Measurements from ENCODE around the gene PGM3.

PGM3 gene

DNA sequence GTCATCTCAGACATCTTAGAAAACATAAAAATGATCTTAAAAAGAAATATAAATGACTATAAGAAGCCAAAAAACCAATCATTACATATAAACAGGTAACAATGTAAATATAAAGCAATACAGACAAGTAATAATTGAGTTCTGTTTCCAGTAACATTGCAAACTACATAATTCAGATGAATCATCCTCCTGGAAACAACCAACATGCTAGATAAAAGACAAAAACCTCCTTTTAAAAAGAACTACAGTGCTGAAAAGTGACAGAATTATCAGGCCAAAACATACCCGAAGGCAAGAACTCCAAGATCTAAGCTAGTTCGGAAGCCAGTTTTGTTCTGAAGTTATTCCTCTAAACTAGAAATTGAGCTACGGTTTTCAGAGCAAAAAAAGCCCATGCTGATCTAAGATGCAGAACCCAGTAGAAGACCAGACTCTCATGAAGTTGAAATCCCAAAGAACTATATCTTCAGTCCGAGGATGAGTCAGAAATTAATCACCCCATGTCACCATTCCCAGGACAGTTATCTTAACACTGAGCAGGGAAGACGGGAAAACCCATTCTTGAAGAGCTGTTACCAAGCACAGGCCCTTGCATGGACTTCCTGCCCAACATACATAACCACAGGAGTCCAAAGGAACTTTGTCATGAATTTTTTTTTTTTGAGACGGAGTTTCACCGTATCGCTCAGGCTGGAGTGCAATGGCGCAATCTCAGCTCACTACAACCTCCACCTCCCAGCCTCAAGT, 9.8 kb downstream of the PGM3 start:
- no peak for DNase-seq

DNA sequence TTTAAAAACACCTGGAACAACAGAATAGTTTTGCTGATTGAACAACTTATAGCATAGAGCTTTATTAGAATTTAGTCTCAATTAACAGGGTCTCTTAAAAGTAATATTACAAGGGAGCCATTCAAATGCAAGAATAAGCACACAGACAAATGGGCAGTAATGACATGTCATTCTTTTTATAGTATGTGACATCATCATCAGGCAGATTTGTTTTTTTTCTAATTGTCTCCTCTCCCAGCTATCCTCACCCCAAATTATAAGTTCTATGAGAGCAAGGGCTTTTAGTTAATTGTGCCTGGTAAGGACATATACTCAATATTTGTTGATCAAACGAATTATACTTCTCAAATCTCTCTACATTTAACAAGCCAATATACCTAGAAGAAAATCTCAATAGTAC, 11.0 kb downstream of the PGM3 start:
- no peak for DNase-seq

DNA sequence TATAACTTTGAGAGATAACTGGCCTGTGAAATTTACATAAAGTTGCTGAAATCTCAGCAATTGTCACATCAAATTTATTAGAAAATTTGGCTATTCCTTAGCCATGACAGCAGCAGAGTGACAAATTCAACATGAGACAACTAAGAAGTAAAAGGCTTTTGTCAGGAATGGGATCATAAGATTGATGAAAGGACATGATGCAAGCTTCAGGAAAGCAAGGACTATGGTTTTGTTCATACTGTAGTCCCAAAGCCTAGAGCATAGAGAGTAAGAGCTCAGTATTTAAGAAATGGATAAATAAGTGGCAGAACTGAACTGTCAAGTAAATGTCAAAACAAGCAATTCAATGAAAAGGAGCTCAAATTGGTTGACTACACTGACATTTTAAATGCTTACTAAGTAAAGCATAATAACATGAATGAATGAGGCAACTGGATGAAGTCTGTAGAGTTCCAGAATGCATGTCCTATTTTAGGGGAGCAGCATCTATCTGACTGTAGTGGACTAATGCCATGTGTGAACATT, 12.6 kb downstream of the PGM3 start:
- DNase-seq: no peak

DNA sequence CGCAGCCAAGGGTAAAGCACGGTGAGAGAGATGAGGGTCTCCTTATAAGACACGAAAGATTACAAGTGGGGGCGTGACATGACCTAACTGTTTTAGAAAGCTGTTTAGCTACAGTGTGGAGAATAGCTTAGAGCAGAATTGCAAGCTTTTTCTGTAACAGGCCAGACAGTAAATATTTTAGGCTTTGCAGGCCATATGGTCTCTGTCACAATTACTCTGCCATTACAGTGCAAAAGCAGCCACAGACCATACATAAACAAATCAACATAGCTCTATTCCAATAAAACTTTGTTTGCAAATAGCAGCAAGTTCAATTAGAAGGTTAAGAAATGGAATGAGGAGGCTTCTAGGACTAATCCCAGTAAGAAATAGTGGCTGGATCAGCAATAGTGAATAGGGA, 16.8 kb downstream of the PGM3 start:
- DNase-seq: no peak

DNA sequence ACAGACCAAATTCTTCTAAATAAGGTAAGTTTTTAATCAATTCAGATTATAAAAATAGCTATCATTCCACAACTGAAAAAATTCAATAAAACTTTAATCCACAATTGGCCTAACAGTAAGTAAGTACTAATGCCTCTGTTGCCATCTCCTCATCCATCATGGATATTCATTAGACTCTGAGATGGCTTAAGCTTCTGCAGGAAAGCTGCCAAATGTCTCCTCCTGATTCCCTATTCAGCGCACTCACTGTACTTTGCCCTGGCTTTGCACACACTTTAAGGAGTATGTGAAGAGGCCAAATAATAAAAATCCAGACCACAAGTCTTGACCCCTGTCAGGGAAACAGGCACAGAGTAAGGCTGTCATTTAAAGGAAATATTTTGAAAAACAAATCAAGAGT, 23.6 kb downstream of the PGM3 start:
- DNase-seq: no peak

DNA sequence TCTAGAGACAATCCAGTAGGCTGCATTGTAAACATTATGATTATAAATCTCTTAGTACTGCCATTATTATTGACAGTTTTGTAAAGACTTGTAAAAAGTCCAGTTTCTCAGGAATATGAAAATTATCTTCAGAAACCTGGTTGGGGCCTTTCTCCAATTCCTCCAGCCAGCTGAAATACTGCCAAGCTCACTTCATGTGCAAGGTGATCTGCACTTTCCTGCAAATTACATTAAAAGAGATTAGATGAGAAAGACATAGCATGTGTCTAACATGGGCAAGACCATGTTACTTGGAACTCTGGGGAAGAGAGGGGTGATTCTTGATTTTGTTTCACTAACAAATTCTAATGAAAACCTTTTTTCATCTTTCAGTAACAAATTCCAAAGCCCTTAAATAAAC, 24.0 kb downstream of the PGM3 start:
- no peak for DNase-seq

DNA sequence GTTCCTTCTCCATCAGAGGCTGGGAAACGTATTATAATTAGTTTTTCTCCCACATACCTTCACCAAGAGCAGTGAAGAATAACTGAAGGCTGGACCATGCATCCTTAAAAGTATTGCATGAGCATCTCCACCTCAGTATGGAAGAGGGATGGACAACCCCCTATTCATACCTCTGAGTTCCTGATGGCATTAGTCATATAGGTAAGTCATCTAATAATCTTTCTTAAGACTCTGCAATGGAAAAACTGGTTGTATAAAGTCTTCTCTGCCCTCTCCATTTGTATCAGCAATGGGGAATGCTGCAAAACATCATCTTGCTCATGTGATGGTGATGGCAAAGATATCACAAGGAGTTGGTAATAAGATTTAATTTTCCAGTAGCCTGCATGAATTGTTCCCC, 24.5 kb downstream of the PGM3 start:
- no peak for DNase-seq

DNA sequence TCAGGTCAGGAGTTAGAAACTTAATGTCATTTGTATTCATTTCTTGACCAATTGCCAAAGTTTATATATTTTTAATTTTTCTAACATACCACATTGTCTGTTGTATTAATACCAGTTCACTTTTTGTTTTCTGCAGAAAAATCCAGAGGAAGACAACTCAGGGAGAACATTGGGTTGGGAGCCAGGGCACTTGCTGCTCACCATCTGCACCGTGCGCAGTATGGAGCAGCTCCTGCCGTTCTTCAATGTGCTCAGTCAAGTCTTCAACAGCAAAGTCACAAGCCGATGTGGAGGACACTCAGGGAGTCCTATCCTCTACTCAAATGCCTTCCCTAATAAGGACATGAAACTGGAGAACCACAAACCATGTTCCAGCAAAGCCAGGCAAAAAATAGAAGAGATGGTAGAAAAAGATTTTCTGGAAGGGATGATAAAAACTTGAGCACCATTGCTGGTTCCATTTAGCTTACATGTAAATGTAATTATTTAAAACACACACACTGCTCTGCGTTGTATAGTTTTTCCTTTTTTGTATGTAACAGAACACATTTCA, 25.3 kb downstream of the PGM3 start:
- no peak for DNase-seq

DNA sequence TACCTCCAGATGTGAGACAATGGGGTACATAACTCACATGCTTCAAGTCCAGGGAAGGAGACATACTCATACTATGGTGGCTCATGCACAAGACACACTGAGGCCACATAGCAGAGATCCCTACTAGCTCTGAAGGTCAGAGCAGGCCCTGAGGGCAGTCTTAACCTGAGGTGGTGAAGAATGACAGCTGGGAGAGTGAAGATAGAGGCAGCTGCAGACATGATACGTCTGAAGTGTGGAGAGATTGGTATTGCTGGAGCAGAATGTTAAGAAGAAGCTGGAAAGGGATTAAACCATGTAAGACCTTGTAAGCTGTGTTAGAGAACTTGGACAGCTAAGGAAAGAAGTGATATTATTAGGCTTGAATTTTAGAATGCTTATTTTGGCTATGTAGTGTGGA, 32.9 kb downstream of the PGM3 start:
- DNase-seq: no peak

DNA sequence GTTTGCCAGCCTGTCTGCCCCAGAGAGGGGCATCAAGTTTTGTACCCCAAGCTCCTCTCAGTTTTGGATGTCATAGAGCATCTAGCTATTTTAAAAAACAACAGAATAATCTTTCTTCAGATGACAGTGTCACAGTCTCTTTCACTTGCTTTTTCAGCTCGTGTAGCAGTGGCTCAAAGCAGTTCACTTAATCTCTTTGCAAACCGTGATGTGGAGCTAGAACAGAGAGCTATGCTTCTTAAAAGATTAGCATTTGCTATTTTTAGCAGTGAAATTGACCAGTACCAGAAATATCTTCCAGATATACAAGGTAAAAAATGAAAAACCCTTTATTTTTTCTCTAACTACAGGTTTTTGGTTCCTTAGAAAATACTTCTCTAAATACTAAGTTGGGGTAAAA, 37.3 kb downstream of the PGM3 start:
- DNase-seq: no peak

DNA sequence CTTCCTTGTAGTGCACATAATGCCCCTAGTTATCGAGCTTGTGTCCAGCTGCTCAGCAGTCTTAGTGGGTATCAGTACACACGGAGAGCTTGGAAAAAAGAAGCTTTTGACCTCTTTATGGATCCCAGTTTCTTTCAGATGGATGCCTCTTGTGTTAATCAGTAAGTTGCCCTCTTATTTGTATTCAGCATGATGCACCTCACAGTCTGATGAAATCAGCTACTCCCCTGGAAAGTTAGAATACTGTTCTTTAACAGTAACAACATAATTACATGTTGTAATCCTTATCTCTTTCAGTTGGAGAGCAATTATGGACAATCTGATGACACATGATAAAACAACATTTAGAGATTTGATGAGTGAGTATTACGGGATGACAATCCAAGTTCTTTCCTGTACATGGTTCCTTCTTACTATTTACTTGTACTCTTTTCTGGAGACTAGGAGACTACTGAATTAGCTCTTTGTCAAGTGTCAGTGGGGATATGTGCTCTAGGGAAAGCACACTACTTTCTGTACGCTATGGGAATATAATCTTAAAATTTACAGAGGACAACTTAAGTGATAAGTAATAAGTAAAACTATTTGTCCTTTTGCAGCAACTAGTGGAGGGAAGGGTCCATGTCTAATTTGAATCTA, 39.1 kb downstream of the PGM3 start:
- no peak for DNase-seq

DNA sequence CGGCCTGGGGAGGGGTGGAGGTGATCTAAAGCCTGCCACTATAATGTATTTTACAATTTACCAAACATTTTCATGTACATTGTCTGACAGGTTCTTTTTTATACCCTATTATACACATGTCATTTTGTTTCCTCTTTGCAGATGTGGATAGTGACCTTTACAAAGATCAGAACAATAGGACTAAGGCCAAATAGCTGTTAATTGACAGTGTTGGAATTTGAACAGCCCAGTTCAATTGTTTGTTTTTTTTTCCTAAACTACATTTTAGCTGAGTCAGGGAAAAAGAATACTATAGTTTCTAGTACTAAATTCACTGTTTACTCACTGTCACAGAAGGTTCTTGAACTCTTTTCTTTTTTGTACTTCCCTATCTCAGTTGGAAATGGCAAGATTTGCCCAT, 40.2 kb downstream of the PGM3 start:
- no peak for DNase-seq

DNA sequence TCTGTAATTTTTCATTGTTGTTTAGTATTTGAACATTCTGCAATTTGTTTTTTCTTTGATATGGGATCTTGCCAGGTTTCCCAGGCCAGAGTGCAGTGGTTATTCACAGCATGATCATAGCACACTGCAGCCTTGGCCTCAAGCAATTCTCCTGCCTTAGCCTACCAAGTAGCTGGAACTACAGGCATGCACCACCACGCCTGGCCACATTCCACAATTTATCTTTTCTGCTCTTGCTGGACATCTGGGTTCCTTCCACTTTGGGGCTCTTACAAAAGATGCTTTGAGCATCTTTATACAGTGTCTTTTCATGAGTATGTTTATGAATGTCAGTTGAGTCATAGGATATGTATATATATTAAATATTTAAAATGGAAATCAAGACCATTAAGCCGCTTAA, 42.0 kb downstream of the PGM3 start:
- no peak for DNase-seq

DNA sequence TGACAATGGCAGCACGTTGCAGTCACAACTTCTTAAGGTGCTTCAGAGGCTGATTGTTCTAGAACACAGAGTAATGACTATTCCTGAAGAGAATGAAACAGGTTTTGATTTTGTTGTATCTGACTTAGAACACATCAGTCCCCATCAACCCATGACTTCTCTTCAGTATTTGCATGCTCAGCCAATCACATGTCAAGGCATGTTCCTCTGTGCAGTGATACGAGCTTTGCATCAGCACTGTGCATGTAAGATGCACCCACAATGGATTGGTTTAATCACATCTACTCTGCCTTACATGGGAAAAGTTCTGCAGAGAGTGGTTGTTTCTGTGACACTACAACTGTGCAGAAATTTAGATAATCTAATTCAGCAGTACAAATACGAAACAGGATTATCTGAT, 54.3 kb downstream of the PGM3 start:
- no peak for DNase-seq

DNA sequence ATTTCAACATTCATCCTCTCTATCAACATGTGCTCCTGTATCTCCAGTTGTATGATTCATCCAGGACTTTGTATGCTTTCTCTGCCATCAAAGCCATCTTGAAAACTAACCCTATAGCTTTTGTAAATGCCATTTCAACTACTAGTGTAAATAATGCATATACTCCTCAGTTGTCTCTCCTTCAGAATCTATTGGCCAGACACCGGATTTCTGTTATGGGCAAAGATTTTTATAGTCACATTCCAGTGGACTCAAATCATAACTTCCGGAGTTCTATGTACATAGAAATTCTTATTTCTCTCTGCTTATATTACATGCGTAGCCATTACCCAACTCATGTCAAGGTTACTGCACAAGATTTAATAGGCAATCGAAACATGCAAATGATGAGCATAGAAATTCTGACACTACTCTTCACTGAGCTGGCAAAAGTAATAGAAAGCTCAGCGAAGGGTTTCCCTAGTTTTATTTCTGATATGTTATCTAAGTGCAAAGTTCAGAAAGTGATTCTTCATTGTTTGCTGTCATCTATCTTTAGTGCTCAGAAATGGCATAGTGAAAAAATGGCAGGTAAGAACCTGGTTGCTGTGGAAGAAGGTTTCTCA, 54.8 kb downstream of the PGM3 start:
- no peak for DNase-seq

DNA sequence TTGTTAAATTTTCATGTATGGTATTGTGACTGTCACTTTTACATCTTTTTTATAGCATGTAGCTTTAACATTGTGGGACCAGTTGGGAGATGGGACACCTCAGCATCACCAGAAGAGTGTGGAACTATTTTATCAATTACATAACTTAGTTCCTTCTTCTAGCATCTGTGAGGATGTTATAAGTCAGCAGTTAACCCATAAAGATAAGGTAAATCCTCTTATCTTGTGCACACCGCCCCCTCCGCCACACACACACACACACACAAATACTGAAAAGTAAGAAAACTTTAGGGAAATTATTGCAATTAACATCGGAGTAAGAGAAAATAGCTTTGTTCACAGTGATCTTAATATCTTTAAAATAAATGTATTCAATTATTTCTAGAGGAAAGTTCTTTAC, 60.9 kb downstream of the PGM3 start:
- no peak for DNase-seq

DNA sequence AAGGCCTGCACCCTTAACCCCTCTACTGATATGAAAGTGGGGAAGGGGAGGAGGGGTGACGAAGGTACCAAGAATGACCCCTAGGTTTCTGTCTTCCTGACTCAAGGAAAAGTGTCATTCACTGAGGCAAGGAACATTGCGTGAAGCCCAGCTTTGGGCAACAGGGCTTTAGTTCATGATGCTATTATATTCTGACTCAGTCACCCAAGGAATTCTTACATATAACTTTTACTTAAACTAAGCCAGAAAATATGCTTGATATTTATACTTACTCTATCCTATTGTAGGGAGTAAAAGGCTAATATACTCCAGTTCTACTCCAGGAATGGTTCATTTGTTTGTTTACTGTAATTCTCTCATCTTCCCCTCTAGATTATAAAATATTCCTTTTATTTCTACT, 65.1 kb downstream of the PGM3 start:
- no peak for DNase-seq

DNA sequence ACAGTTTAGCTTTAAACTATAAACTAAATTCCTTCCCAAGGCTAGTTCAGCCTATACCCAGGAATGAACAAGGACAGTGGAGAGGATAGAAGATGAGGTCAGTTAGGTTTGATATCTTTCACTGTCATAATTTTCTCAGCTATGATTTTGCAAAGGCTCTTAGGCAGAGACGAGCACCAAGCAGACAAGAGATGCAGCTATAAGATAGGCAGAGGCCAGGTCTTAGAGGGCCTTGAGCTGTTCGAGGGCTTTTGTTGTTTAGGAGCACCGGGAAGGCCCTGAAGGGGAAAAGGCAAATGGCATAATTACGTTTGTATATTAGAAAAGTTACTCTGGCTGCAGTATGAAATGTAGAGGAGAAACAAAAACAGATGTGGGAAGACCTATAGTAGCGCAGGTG, 65.8 kb downstream of the PGM3 start:
- DNase-seq: no peak

DNA sequence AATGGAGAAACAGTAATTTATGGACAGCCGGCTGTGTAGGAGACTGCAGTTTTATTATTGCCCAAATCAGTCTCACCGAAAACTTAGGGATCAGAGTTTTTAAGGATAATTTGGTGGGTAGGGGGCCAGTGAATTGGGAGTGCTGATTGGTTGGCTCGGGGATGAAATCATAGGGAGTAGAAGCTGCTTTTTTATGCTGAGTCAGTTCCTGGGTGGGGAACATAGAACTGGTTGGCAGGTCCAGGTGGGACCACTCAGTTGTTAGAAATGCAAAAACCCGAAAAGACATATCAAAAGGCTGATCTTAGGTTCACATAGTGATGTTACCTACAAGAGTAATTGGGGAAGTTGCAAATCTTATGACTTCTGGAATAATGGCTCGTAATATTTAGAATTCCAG, 66.3 kb downstream of the PGM3 start:
- DNase-seq: no peak

DNA sequence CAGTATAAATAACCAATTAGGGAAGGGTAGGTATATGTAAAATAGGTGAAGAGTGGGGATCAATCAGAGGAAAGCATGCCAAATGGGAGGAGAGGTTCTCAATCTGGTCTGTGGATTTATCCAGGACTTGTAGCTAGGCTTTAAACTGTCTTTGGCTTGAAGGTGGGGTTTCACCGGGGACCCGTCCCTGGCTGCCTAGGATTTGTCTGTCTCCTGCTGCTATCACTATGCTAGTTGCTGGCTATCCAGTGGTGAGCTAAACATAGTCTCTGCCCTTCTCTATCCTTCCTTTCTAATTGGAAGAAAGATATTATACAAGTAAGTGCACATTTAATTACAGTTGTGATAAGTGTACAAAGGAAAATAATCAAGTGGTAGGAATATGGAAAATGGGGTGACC, 66.8 kb downstream of the PGM3 start:
- no peak for DNase-seq

DNA sequence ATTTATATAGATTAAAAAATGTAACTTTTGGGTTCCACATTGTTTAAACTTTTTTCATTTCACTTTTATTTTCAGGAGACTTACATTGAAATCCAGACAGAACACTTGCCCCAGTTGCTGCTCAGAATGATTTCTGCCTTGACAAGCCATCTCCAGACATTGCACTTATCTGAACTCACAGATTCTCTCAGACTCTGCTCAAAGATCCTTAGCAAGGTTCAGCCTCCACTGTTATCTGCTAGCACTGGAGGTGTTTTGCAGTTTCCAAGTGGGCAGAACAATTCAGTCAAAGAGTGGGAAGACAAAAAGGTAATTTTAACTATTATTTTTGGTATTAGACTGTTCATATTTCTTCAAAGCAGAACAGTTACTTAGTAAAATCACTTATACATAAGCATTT, 67.6 kb downstream of the PGM3 start:
- no peak for DNase-seq

DNA sequence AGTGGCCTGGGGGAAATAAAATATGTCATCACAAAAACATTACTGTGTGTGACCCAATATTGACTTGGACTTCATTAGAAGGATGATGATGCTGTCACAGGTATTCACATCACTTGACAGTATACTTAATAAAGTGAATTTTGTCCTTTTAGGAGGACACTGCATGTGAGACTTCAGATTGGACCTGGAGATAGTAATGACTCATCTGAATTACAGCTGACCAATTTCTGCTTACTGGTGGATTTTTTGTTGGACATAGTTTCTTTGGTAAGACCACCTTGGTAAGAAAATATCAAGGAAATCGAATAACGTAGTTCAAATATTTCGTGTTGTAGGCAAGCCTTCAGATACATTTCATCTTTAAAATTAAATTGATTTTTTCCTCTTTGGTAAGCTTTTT, 68.5 kb downstream of the PGM3 start:
- DNase-seq: no peak

DNA sequence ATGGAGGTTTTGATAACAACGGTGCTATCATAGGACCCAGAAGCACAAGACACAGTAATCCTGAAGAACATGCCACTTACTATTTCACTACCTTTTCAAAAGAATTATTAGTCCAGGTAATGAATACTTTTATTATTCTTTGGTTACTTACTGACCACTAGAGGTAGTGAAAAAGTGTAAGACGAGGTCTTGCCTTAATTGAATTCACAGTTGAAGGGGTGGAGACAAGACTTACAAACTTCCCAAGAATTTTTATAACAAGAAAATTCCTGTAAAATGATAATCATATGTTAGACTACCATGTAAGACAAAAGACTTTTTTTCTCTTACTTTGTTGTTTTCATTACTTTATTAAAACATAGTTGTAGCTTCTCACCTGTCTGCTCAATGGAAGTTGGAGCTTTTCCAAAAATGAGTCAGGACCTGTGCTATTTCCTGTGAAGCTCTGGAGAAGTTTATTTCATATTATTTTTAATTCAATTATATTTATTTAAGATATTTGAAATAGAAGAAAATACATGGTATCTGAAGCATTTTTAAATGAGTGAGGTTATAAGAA, 73.2 kb downstream of the PGM3 start:
- DNase-seq: no peak

DNA sequence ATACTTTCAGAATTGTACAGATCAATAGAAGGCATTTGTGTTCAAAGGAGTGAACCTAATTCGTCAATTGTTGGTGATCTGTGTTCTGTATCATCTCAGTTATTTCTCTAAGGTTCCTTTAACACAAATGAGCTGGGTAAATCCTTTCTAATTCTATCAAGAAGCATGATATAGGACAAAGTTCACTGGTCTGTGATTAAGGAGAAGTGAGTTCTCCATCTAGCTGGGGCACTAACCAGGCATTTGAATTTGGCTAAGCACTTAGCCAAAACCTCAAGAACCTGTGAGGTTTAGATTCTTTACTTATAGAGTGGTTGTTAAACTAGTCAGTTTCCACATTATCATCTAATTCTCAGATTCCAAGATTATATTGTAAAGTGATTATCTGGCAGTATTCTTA, 75.3 kb downstream of the PGM3 start:
- no peak for DNase-seq
